Stimulated activated naive CD4-positive, alpha-beta T cell (primary cell): ENCODE results near the gene NAT9.

Experiments
- DNase-seq, 6 experiments: peaks; one replicate each; lab custom pipeline; 2025; lab: John Stamatoyannopoulos, UW

The NAT9 gene

GRCh38 chr17:74761419-74761818 lies 14.7 kb downstream of the NAT9 start:
- DNase-seq, result no peak

- no peak for DNase-seq
Observed at GRCh38 chr17:74760404-74761105, 15.6 kb downstream of the NAT9 start.

- no peak for DNase-seq
Observed at GRCh38 chr17:74759941-74760340, 16.2 kb downstream of the NAT9 start.

- DNase-seq, result peak; percentile 17 to 52 (median 32)
Observed at GRCh38 chr17:74759243-74759801, 16.8 kb downstream of the NAT9 start.

GRCh38 chr17:74758848-74759168 lies 17.3 kb downstream of the NAT9 start:
- DNase-seq, result peak in 1 of 6 experiments; percentile 20

GRCh38 chr17:74757931-74758847 lies 18.0 kb downstream of the NAT9 start:
- no peak for DNase-seq

GRCh38 chr17:74757502-74757901 lies 18.6 kb downstream of the NAT9 start:
- no peak for DNase-seq

- DNase-seq, result no peak
Observed at GRCh38 chr17:74756891-74757290, 19.3 kb downstream of the NAT9 start.

GRCh38 chr17:74755533-74755932 lies 20.6 kb downstream of the NAT9 start:
- DNase-seq, result no peak

GRCh38 chr17:74754832-74755231 lies 21.3 kb downstream of the NAT9 start:
- DNase-seq, result no peak

GRCh38 chr17:74752822-74753401 lies 23.2 kb downstream of the NAT9 start:
- no peak for DNase-seq

GRCh38 chr17:74752415-74752814 lies 23.7 kb downstream of the NAT9 start:
- no peak for DNase-seq

GRCh38 chr17:74750327-74751069 lies 25.6 kb downstream of the NAT9 start:
- DNase-seq, result no peak

- DNase-seq, result peak in 1 of 6 experiments; percentile 17
Observed at GRCh38 chr17:74750039-74750326, 26.2 kb downstream of the NAT9 start.

GRCh38 chr17:74749279-74750038 lies 26.7 kb downstream of the NAT9 start:
- peak in 4 of 6 experiments; percentile 31 to 65 (median 46) for DNase-seq

- DNase-seq, result peak; percentile 84 to 92 (median 86)
Observed at GRCh38 chr17:74748529-74749278, 27.4 kb downstream of the NAT9 start, which contains the start of gene NHERF1. NHERF1 (plus strand) TSS chr17:74748628; CDS start chr17:74748847, 219 bp downstream.

- DNase-seq, result no peak
Observed at GRCh38 chr17:74748279-74748528, 27.9 kb downstream of the NAT9 start.

- peak in 1 of 6 experiments; percentile 15 for DNase-seq
Observed at GRCh38 chr17:74746922-74747321, 29.2 kb downstream of the NAT9 start.

GRCh38 chr17:74746376-74746775 lies 29.8 kb downstream of the NAT9 start:
- DNase-seq, result no peak

GRCh38 chr17:74745548-74746177 lies 30.5 kb downstream of the NAT9 start:
- DNase-seq, result no peak
